ENCODE data around the gene PRLR.
A peak's percentile ranks its signal among the peaks of the same experiment; 100 is the strongest.

PRLR gene

DNA sequence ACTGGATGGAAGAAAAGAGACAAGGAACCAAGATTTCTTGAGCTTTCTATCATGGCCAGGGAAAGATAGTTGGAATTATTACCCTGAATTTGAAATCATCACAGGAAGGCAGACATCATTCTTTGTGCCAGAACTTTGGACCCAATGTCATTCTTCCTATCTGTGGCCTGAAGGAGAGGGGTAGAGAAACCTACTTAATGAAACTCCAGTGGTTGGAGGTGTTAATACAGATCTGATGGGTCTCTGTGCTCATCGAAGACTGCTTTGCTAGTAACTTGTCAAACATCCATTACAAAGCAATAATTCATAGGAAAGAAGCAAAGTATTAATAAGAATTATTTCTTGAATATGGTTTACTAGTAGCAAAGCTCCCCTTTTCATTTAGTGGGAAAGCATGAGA lies 26.9 kb downstream of the PRLR start:
- H3K27me3 ChIP-seq (ENCODE audit: control insufficient read depth, low read length) = peaks cover 2% of the 10 kb centered on the region
- H3K79me2 ChIP-seq (ENCODE audit: control insufficient read depth, low read length) = no peaks in the 10 kb centered on the region
- H3K4me2 ChIP-seq (ENCODE audit: low read length) = no peak overlapping the region
- H3K9me3 ChIP-seq (ENCODE audit: control insufficient read depth, insufficient read depth, low read length) = no peaks in the 10 kb centered on the region
- TF ChIP-seq EZH2phosphoT487 (IDR thresholded peaks at IDR 0.05; ENCODE audit: borderline replicate concordance, low read length) (no peak), CTCF (IDR thresholded peaks at IDR 0.05; ENCODE audit: low read depth, low read length, poor library complexity, severe bottlenecking) (no peak)
- no peak overlapping the region for H3K4me3 ChIP-seq (ENCODE audit: low read length)
- no peaks in the 10 kb centered on the region for H3K4me1 ChIP-seq (ENCODE audit: control insufficient read depth, low read length)
- H3K9me2 ChIP-seq (replicated peaks; ENCODE audit: control insufficient read depth, low read length) = no peaks in the 10 kb centered on the region; the same call in 1 of the 2 replicates
- H3K27ac ChIP-seq (ENCODE audit: low read depth, low read length) = no peak overlapping the region
- no peaks in the 10 kb centered on the region for H4K20me1 ChIP-seq (ENCODE audit: control insufficient read depth, insufficient read depth, low read depth, low read length)
- no peaks in the 10 kb centered on the region for H3F3A ChIP-seq (ENCODE audit: control insufficient read depth, insufficient read depth)
- H3K36me3 ChIP-seq (ENCODE audit: control insufficient read depth, low read length) = no peaks in the 10 kb centered on the region

- no peaks in the 10 kb centered on the region for H3K36me3 ChIP-seq (ENCODE audit: control insufficient read depth, low read length)
- no peaks in the 10 kb centered on the region for H3F3A ChIP-seq (ENCODE audit: control insufficient read depth, insufficient read depth)
- H3K27ac ChIP-seq (ENCODE audit: low read depth, low read length) = no peak overlapping the region
- no peaks in the 10 kb centered on the region for H3K4me1 ChIP-seq (ENCODE audit: control insufficient read depth, low read length)
- peak; percentile 68 for TF ChIP-seq CTCF (IDR thresholded peaks at IDR 0.05; ENCODE audit: low read depth, low read length, poor library complexity, severe bottlenecking)
- TF ChIP-seq EZH2phosphoT487 (IDR thresholded peaks at IDR 0.05; ENCODE audit: borderline replicate concordance, low read length) = no peak
- peaks cover 2% of the 10 kb centered on the region for H3K27me3 ChIP-seq (ENCODE audit: control insufficient read depth, low read length)
- no peak overlapping the region for H3K4me2 ChIP-seq (ENCODE audit: low read length)
- no peaks in the 10 kb centered on the region for H4K20me1 ChIP-seq (ENCODE audit: control insufficient read depth, insufficient read depth, low read depth, low read length)
- no peaks in the 10 kb centered on the region for H3K79me2 ChIP-seq (ENCODE audit: control insufficient read depth, low read length)
- no peaks in the 10 kb centered on the region for H3K9me3 ChIP-seq (ENCODE audit: control insufficient read depth, insufficient read depth, low read length)
- no peak overlapping the region for H3K4me3 ChIP-seq (ENCODE audit: low read length)
- no peaks in the 10 kb centered on the region; the same call in 1 of the 2 replicates for H3K9me2 ChIP-seq (replicated peaks; ENCODE audit: control insufficient read depth, low read length)
Measured at GRCh38 chr5:35202319-35203111, 27.8 kb downstream of the PRLR start.

DNA sequence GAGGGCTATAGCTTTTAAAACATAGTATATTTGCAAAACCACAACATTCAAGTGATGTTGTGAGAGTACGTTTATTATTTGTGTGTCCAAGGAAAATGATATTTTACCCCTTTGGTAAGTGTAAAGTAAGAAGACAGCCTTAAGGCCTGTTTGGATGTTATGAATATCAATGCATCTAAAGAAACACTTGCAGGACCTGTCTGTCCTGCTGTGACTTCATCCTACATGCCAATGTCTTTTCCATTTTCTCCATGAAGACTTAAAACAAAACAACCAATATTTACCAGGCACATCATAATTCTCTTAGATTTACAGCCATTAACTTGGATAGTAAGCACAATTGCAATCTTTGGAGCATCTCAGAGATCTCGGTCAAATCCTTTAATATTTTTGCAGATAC lies 29.0 kb downstream of the PRLR start:
- H3K4me2 ChIP-seq (ENCODE audit: low read length) = no peak overlapping the region
- H4K20me1 ChIP-seq (ENCODE audit: control insufficient read depth, insufficient read depth, low read depth, low read length) = no peaks in the 10 kb centered on the region
- no peak overlapping the region for H3K27ac ChIP-seq (ENCODE audit: low read depth, low read length)
- no peaks in the 10 kb centered on the region for H3F3A ChIP-seq (ENCODE audit: control insufficient read depth, insufficient read depth)
- no peaks in the 10 kb centered on the region; the same call in 1 of the 2 replicates for H3K9me2 ChIP-seq (replicated peaks; ENCODE audit: control insufficient read depth, low read length)
- no peak overlapping the region for H3K4me3 ChIP-seq (ENCODE audit: low read length)
- peaks cover 2% of the 10 kb centered on the region for H3K27me3 ChIP-seq (ENCODE audit: control insufficient read depth, low read length)
- TF ChIP-seq CTCF (IDR thresholded peaks at IDR 0.05; ENCODE audit: low read depth, low read length, poor library complexity, severe bottlenecking) (no peak), EZH2phosphoT487 (IDR thresholded peaks at IDR 0.05; ENCODE audit: borderline replicate concordance, low read length) (no peak)
- no peaks in the 10 kb centered on the region for H3K4me1 ChIP-seq (ENCODE audit: control insufficient read depth, low read length)
- no peaks in the 10 kb centered on the region for H3K79me2 ChIP-seq (ENCODE audit: control insufficient read depth, low read length)
- H3K36me3 ChIP-seq (ENCODE audit: control insufficient read depth, low read length) = no peaks in the 10 kb centered on the region
- no peaks in the 10 kb centered on the region for H3K9me3 ChIP-seq (ENCODE audit: control insufficient read depth, insufficient read depth, low read length)

Data from DOHH2 (cell line).